Measurements from ENCODE around the gene PRMT7. TPM values are rescaled to one million over a fixed set of nuclear protein-coding genes. Genes with fewer than 3 reads are reported as not detected.

PRMT7 gene
- polyA plus RNA-seq, 10 donors: 36.3 to 49.9 (median 38.8) TPM

- DNase-seq: no peak
Observed at GRCh38 chr16:68345351-68345810, 34.6 kb downstream of the PRMT7 start.

- no peak for DNase-seq
Observed at GRCh38 chr16:68345958-68346635, 35.3 kb downstream of the PRMT7 start.

- DNase-seq: no peak
Observed at GRCh38 chr16:68346892-68347480, 36.2 kb downstream of the PRMT7 start.

GRCh38 chr16:68347605-68348004, 36.8 kb downstream of the PRMT7 start:
- DNase-seq: no peak

DNA sequence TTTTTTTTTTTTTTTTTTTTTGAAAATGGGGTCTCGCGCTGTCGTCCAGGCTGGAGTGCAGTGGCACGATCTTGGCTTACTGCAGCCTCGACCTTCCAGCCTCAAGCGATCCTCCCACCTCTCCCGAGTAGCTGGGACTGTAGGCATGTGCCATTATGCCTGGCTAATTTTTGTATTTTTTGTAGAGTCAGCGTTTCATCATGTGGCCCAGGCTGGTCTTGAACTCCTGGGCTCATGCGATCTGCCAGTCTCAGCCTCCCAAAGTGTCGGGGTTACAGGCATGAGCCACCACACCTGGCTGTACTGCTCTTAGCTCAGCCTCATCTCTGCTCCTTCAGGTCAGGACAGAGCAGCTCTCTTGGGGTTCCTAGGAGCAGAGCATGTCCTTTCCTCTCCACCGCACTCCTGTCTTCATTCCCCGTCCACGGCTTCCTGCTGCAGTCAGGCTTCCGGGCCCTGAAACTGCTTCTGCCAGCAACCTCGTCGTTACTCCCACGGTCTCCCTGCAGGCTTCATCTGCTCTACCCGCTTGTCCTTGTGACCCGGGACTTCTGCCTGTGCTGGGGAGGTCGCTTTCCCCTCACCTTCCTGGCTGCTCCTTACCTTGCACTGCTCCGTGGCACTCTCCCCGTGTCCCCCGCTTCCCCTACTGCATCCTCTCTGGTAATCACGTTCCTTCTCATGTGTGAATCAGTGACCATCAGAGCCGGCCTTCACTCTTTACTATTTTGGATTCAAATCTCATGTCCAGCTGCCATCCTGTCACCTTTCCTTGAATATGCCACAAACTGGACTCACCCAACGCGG, 38.0 kb downstream of the PRMT7 start:
- DNase-seq: no peak

- no peak for DNase-seq
Observed at GRCh38 chr16:68349838-68350410, 39.1 kb downstream of the PRMT7 start.

- no peak for DNase-seq
Observed at GRCh38 chr16:68350813-68351350, 40.1 kb downstream of the PRMT7 start.

DNA sequence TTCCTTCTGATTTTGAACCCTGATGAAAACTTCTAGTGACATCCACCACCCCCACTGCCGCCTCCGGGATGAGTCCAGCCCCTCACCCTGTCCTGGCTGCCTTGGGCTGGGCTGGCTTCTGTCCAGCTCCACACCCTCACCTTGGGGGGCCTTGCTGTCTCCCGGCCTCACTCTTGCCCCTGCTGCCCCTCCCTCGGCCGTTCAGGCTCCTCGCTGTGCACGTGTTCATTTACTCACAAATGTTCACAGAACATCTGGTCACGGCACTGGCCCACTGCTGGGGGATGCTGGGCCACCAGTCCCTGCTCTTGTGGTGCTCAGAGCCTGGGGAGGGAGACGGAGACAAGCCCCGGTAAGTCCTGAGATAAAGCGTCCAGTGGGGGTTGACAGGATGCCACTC, 40.6 kb downstream of the PRMT7 start:
- DNase-seq: no peak

DNA sequence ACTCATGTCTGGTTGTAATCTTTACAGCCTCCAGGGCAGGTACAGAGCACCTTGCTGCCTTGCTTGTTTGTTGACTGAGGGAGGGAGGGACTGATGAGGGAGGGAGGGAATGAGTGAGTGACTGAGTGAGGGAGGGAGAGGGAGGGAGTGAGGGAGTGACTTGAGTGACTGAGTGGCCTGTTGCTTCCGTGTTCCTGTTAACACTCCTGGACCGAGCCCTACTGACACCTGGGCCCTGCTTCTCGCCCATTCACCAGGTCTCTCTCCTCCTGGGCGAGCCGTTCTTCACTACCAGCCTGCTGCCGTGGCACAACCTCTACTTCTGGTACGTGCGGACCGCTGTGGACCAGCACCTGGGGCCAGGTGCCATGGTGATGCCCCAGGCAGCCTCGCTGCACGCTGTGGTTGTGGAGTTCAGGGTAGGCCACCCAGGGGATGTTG, 41.2 kb downstream of the PRMT7 start:
- no peak for DNase-seq

- no peak for DNase-seq
Observed at GRCh38 chr16:68353366-68353765, 42.5 kb downstream of the PRMT7 start.

DNA sequence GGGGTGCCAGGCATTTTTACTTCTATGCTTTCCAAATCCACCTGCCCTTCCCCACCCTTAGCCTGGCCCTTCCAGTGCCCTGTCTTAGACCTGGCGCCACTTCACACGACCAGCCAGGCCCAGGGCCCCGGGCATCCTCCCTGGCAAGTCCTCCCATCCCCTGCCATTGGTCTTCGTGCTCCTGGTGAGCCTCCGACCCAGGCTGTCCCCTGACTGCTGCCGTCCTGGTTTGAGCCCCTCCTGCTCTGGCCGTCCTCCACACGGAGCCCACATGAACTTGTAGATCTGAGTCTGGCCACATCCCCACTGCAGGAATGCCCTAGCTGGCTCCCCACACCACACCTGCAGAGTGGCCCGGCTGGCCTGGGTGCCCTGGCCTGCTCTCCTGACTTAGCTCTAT, 44.0 kb downstream of the PRMT7 start:
- no peak for DNase-seq

DNA sequence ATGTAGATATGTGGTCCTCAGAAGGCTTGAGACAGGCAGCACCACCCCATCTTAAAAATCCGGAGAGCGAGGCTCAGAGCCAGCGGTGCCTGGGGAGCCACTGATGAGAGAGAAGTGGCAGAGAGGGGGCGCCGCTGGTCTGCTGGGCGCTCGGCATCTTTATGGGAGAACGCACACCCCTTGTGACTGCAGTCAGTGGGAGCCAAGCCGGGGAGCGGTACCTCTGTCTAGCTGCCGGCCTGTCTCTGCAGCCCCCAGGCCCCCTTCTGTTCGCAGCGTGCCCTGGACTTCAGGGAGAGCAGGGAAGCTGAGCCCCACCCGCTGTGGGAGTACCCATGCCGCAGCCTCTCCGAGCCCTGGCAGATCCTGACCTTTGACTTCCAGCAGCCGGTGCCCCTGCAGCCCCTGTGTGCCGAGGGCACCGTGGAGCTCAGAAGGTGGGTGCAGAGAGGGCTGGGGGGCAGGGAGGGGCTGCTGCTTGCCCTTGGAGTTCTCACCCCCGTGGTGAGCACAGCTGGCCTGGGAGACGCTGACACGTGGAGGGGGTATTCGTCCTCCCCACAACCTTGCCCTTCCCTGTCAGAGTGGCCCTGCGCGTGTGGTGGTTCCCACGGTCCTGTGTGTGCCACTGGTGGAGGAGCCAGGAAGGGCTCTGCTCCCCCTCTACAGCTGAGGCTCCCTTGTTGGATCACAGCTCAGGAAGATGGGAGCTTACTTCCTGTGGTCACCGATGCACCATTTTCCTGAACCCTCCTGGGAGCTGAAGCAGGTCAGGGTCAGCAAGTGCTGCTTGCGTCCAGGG, 44.8 kb downstream of the PRMT7 start:
- no peak for DNase-seq

DNA sequence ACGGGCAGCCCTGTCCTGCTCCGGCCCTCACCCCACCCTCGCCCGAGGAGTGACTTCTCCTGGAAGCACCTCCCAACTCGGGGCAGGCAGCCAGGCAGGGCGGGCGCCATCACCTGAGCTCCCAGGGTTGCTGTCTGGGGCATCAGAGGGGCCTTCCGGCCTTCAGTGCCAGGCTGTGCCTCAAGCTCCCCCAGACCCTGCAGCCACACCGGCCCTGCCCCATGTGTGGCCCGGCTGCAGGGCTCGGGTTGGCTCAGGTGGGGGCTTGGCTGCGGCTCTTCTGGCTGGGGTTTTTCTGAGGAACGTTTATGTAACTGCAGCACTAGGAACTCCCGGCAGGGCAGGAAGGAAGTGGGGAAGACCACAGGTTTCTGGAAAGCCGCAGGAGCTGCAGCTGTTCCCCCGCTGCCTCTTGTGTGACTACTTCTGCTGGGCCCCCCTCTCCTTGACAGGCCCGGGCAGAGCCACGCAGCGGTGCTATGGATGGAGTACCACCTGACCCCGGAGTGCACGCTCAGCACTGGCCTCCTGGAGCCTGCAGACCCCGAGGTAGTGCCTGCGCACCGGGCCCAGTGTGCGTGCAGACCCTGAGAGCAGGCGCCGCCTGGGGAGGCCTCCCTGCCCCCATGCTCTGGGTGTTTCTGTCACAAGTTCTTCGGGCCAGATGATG, 45.6 kb downstream of the PRMT7 start:
- DNase-seq: no peak

DNA sequence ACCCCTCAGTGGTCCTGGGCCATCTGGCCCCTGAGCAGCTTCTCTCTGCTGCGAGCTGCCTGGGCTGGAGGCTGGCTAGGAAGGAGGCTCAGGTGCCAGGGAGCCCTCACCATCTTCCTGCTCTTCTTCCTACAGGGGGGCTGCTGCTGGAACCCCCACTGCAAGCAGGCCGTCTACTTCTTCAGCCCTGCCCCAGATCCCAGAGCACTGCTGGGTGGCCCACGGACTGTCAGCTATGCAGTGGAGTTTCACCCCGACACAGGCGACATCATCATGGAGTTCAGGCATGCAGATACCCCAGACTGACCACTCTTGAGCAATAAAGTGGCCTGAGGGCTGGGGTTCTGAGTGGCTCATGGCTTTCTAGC, 46.1 kb downstream of the PRMT7 start:
- no peak for DNase-seq

- DNase-seq: no peak
Observed at GRCh38 chr16:68357521-68357922, 46.7 kb downstream of the PRMT7 start.

DNA sequence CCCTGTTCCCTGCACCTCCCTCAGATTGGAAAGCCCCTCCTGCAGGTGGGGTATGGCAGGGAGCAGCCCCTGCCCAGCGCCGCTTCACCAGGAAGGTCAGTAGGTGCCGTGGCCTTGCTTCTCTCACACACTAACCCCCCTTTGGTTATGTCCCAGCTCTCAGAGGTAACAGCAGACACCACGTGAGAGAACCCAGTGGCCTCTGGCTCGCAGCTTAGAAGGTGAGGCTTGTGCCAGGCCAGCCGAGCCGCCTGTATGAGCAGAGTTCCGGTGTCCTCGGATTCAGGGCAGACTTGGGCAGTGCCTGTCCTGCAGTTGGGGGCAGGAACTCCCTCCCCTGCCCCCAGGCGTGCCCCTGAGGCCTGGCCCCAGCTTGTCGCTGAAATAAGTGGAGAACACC, 47.1 kb downstream of the PRMT7 start:
- DNase-seq: no peak

- DNase-seq: no peak
Observed at GRCh38 chr16:68358951-68359350, 48.1 kb downstream of the PRMT7 start.

DNA sequence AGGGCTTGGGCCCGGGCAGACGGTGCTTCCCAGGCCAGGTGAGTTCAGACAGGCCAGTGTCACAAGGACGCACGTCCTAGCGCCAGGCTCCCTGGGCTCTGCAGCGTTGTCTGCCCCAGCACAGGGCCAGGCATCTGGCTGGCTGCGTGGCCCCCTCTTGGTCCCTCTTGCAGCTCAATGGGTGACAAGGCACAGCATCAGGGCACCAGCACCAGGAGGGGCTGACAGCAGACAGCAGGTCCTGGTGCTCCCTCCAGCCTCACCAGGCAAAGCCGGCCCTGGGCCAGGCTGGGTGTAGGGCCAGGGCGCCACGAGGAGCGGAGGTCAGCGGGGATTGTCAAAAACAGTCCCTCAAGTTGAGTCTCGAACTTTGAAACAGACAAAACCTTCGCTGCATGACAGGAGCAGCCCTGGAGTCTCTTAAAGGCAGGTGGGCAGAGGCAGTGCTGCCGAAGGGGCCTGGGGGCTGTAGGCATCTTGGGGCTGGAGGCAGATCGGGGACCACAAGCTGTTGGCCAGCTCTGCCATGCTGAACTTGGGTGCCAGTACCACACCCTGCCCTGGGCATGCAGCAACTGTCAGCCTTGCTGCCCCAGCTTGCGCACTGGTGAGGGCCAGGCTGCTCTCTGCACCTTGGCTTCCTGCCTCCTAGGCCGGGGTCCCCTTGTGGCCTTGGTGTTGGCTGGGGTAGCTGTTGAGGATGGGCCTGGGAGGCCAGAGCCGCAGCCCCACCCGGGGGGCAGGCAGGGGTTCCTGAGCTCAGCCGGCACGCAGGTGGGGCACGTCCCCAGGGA, 48.8 kb downstream of the PRMT7 start:
- DNase-seq: no peak

DNA sequence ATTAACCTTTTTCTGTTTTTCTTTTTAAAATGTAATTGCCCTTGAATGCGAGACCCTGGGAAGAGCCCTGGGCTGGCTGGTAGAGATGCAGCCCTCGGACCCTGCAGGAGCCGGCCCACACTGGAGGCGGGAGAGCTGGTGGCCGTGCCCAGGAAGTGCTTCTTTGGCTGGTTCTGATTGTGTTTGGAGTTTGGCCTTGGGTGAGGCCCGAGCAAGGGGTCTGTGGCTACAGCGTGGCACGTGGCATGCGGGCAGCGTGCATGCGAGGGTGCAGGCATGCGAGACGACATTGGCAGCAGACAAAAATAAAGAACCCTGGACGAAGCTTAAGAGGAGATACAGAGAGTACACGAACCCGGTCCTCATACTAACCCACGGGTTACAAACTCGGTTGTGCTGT, 49.7 kb downstream of the PRMT7 start:
- DNase-seq: no peak

DNA sequence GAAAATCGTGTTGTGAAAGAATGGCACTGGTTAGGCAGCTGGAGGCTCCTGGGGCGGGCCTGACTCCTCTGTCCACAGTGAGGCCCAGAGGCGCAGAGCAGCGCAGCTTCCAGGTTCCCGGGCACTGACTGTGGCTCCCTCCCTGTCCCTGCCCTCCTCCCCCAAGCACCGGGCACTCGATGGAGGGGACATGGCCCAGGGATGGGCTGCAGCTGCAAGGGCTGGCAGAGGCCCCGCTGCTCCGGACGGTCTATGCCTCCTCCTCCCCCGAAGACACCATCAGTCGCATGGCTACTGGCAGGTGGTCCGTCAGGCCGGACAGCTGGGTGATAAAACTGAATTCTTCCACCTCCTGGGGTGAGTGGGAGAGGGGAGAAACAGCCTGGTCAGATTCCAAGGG, 50.1 kb downstream of the PRMT7 start:
- DNase-seq: no peak

All from muscle of back (tissue), 11 donors.